Neural cell (in vitro differentiated cells): Measurements from ENCODE around the gene NTF4. TPM values are rescaled to one million over a fixed set of nuclear protein-coding genes. Genes with fewer than 3 reads are reported as not detected.
A peak's percentile ranks its signal among the peaks of the same experiment; 100 is the strongest.
"Not testable (repeated sequence)": the region's sequence is repeated elsewhere in the genome, so short reads cannot be mapped to it uniquely, and the experiment has no call there.

Source experiments
- H2AFZ ChIP-seq: fragments of 200-600, 300-800 bp; sonication (generic), shearing (Covaris generic); 2 replicates; pipeline ENCODE4 v1.6.0; 2014; ENCODE audit warnings: low read depth, mild to moderate bottlenecking, antibody characterized with exemption, low read length, moderate library complexity
- H3F3A ChIP-seq: fragments of 200-600 bp; shearing (Covaris generic); 2 replicates; pipeline ENCODE4 v1.6.1; 2016; ENCODE audit warnings: mild to moderate bottlenecking, moderate library complexity, mixed read lengths, antibody characterized with exemption, low read length; ENCODE audit not compliant: insufficient read depth, poor library complexity, severe bottlenecking
- H3K27ac ChIP-seq: fragments of 200-600, 300-800 bp; sonication (generic), shearing (Covaris generic); 2 replicates; pipeline ENCODE4 v1.5.1; 2014; ENCODE audit warnings: mild to moderate bottlenecking, low read length, moderate library complexity
- H3K27me3 ChIP-seq: fragments of 300-800, 200-600 bp; sonication (generic), shearing (Covaris generic); 2 replicates; pipeline ENCODE4 v1.6.0; 2014; ENCODE audit warnings: mild to moderate bottlenecking, low read depth, low read length, moderate library complexity; ENCODE audit not compliant: insufficient read depth
- H3K36me3 ChIP-seq: fragments of 300-800, 200-600 bp; sonication (generic), shearing (Covaris generic); 2 replicates; pipeline ENCODE4 v1.5.1; 2014; ENCODE audit warnings: mild to moderate bottlenecking, antibody characterized with exemption, low read length, moderate library complexity; ENCODE audit not compliant: insufficient read depth
- H3K4me2 ChIP-seq: fragments of 300-800, 200-600 bp; sonication (generic), shearing (Covaris generic); 2 replicates; pipeline ENCODE4 v1.6.0; 2014; ENCODE audit warnings: mild to moderate bottlenecking, low read length
- H3K4me3 ChIP-seq: fragments of 300-800, 200-600 bp; sonication (generic), shearing (Covaris generic); 2 replicates; pipeline ENCODE4 v1.5.1; 2014; ENCODE audit warnings: mild to moderate bottlenecking, low read length, moderate library complexity
- H3K79me2 ChIP-seq: fragments of 200-600 bp; shearing (Covaris generic); replicated peaks from 2 replicates; pipeline ENCODE4 v1.6.0; 2014; ENCODE audit warnings: mild to moderate bottlenecking, low read length, moderate library complexity; ENCODE audit not compliant: insufficient read depth
- H3K9ac ChIP-seq: fragments of 300-800, 200-600 bp; sonication (generic), shearing (Covaris generic); 2 replicates; pipeline ENCODE4 v1.6.1; 2016; ENCODE audit warnings: mild to moderate bottlenecking, low read length, mixed read lengths
- H3K9me2 ChIP-seq: fragments of 200-600 bp; shearing (Covaris generic); 2 replicates; pipeline ENCODE4 v1.6.1; 2016; ENCODE audit warnings: mild to moderate bottlenecking, low read length, mixed read lengths; ENCODE audit not compliant: insufficient read depth
- H3K9me3 ChIP-seq: fragments of 200-600, 300-800 bp; sonication (generic), shearing (Covaris generic); 2 replicates; pipeline ENCODE4 v1.6.1; 2016; ENCODE audit warnings: mild to moderate bottlenecking, mixed run types, low read length, moderate library complexity, mixed read lengths
- H4K20me1 ChIP-seq: fragments of 200-600 bp; shearing (Covaris generic); 2 replicates; pipeline ENCODE4 v1.6.1; 2016; ENCODE audit warnings: mild to moderate bottlenecking, mixed run types; ENCODE audit not compliant: insufficient read depth
- CTCF ChIP-seq: fragments of 450-650 bp; IDR thresholded peaks from 2 replicates; pipeline ENCODE4 v1.5.1; 2014; ENCODE audit warnings: antibody characterized with exemption, mild to moderate bottlenecking, moderate library complexity; ENCODE audit not compliant: poor library complexity, severe bottlenecking
- REST ChIP-seq: IDR thresholded peaks from 2 replicates; pipeline ENCODE4 v1.6.1; 2012; ENCODE audit warnings: borderline replicate concordance
- TAF1 ChIP-seq: IDR thresholded peaks from 2 replicates; pipeline ENCODE4 v1.6.1; 2012; ENCODE audit warnings: low read depth
- polyA plus RNA-seq: library from polyadenylated mRNA; depleted of rRNA; stranded (reverse); fragments of >200 nt; gene quantifications from 2 replicates; pipeline ENCODE4 v1.2.3, GENCODE V29; 2014

The NTF4 gene
- polyA plus RNA-seq, 1 donor from 2014 or later = not detected

GRCh38 chr19:49056101-49056901, 8.3 kb downstream of the NTF4 start:
- Histone ChIP-seq H3K27ac (no peak overlapping the region), H3K9me3 (no peaks in the 10 kb centered on the region), H3K9me2 (no peaks in the 10 kb centered on the region), H3K4me2 (no peak overlapping the region), H3K27me3 (peaks cover 32% of the 10 kb centered on the region), H3K36me3 (no peaks in the 10 kb centered on the region), H4K20me1 (no peaks in the 10 kb centered on the region), H3K9ac (no peak overlapping the region), H3F3A (no peaks in the 10 kb centered on the region), H3K79me2 (no peaks in the 10 kb centered on the region), H3K4me3 (peak overlapping the region; percentile 58), H2AFZ (no peak overlapping the region)
- TF ChIP-seq CTCF (peak; percentile 52), REST (no peak), TAF1 (no peak)

GRCh38 chr19:49050376-49051033, 14.1 kb downstream of the NTF4 start:
- not testable (repeated sequence) for H3K36me3 ChIP-seq, H4K20me1 ChIP-seq, H3K9ac ChIP-seq, H3K4me3 ChIP-seq, H3K9me3 ChIP-seq, H3K9me2 ChIP-seq, H3K27me3 ChIP-seq, H3K27ac ChIP-seq, H3K4me2 ChIP-seq, H2AFZ ChIP-seq, H3K79me2 ChIP-seq, H3F3A ChIP-seq

- not testable (repeated sequence) for H3K27ac ChIP-seq, H3K9ac ChIP-seq, H3K4me2 ChIP-seq, H3K36me3 ChIP-seq, H3F3A ChIP-seq, H4K20me1 ChIP-seq, H2AFZ ChIP-seq, H3K27me3 ChIP-seq, H3K4me3 ChIP-seq, H3K79me2 ChIP-seq, H3K9me3 ChIP-seq, H3K9me2 ChIP-seq
Observed at GRCh38 chr19:49049834-49050233, 14.8 kb downstream of the NTF4 start.

- H3K4me3 ChIP-seq, H3K36me3 ChIP-seq, H3K9ac ChIP-seq, H3F3A ChIP-seq, H3K27me3 ChIP-seq, H3K9me3 ChIP-seq, H3K4me2 ChIP-seq, H4K20me1 ChIP-seq, H3K79me2 ChIP-seq, H3K9me2 ChIP-seq, H3K27ac ChIP-seq, H2AFZ ChIP-seq: not testable (repeated sequence)
Observed at GRCh38 chr19:49049011-49049410, 15.6 kb downstream of the NTF4 start, which contains the start of gene CGB8. Gene CGB8, minus strand, starts transcription at chr19:49049111. Its CDS starts 372 bp downstream, at chr19:49048739.

- H3K9ac ChIP-seq, H3K27me3 ChIP-seq, H3K79me2 ChIP-seq, H3K4me3 ChIP-seq, H3F3A ChIP-seq, H2AFZ ChIP-seq, H3K27ac ChIP-seq, H3K36me3 ChIP-seq, H3K9me2 ChIP-seq, H3K4me2 ChIP-seq, H4K20me1 ChIP-seq, H3K9me3 ChIP-seq: not testable (repeated sequence)
Observed at GRCh38 chr19:49043548-49043947, 21.1 kb downstream of the NTF4 start, which contains the start of gene CGB5. Gene CGB5, plus strand, starts transcription at chr19:49043848. Its CDS starts 362 bp downstream, at chr19:49044210.

- not testable (repeated sequence) for H3K4me3 ChIP-seq, H3K27ac ChIP-seq, H3K9me3 ChIP-seq, H3K4me2 ChIP-seq, H3K27me3 ChIP-seq, H4K20me1 ChIP-seq, H3K9ac ChIP-seq, H3F3A ChIP-seq, H3K79me2 ChIP-seq, H2AFZ ChIP-seq, H3K36me3 ChIP-seq, H3K9me2 ChIP-seq
Observed at GRCh38 chr19:49042666-49043065, 22.0 kb downstream of the NTF4 start.
